Parathyroid adenoma (tissue), 2 donors: ENCODE measurements around the gene CYB5RL.

ENCODE experiments used
- H2AFZ ChIP-seq: fragments of 300-600 bp; sonication (generic); one replicate; pipeline ENCODE4 v1.7.0; 2017; ENCODE audit warnings: antibody characterized with exemption, mild to moderate bottlenecking
- H3K27ac ChIP-seq: fragments of 300-600 bp; sonication (generic); one replicate; pipeline ENCODE4 v1.7.0; 2017
- H3K27me3 ChIP-seq: fragments of 300-600 bp; sonication (generic); one replicate; pipeline ENCODE4 v1.7.0; 2017; ENCODE audit warnings: low read length; ENCODE audit not compliant: control insufficient read depth, insufficient read depth
- H3K36me3 ChIP-seq: fragments of 300-600 bp; sonication (generic); one replicate; pipeline ENCODE4 v1.7.0; 2017; ENCODE audit warnings: low read length; ENCODE audit not compliant: control insufficient read depth, insufficient read depth
- H3K4me1 ChIP-seq: fragments of 300-600 bp; sonication (generic); one replicate; pipeline ENCODE4 v1.7.0; 2017; ENCODE audit warnings: control low read depth
- H3K4me2 ChIP-seq: fragments of 300-600 bp; sonication (generic); one replicate; pipeline ENCODE4 v1.7.0; 2017; ENCODE audit warnings: low read length
- H3K4me3 ChIP-seq: fragments of 300-600 bp; sonication (generic); one replicate; pipeline ENCODE4 v1.7.0; 2017; ENCODE audit warnings: low read depth, low read length
- H3K79me2 ChIP-seq: fragments of 300-600 bp; sonication (generic); one replicate; pipeline ENCODE4 v1.7.0; 2017; ENCODE audit warnings: control low read depth
- H3K9ac ChIP-seq: fragments of 300-600 bp; sonication (generic); one replicate; pipeline ENCODE4 v1.7.0; 2017; ENCODE audit warnings: mild to moderate bottlenecking
- H3K9me3 ChIP-seq: fragments of 300-600 bp; sonication (generic); one replicate; pipeline ENCODE4 v1.7.0; 2017; ENCODE audit warnings: low read length; ENCODE audit not compliant: control insufficient read depth
- TF ChIP-seq, protein P1 (sequence below): fragments of 300-600 bp; sonication (generic); IDR thresholded peaks from one replicate; pipeline ENCODE4 v1.7.0; 2017; ENCODE audit warnings: antibody characterized with exemption, mild to moderate bottlenecking
- donor health status: primary hyperparathyroidism.

The CYB5RL gene

DNA sequence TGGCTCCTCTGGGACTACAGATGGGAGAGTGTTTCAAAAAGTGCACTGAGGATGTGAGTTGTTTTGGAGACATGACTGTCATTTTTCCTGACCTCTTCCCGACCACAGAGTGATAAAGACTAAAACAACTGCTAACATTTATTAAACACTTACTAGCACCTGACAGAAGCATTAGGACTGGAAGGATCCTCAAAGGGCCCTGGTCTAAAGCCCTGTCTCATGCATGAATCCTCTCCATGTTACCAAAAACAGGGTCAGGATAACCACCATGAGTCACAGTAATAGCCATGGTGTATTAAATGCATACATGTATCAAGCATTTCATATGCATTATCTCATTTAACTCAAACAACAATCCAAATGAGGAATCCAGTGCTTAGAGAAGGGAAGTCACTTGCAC is 11.5 kb downstream of the CYB5RL start:
- TF ChIP-seq, protein P1, sequence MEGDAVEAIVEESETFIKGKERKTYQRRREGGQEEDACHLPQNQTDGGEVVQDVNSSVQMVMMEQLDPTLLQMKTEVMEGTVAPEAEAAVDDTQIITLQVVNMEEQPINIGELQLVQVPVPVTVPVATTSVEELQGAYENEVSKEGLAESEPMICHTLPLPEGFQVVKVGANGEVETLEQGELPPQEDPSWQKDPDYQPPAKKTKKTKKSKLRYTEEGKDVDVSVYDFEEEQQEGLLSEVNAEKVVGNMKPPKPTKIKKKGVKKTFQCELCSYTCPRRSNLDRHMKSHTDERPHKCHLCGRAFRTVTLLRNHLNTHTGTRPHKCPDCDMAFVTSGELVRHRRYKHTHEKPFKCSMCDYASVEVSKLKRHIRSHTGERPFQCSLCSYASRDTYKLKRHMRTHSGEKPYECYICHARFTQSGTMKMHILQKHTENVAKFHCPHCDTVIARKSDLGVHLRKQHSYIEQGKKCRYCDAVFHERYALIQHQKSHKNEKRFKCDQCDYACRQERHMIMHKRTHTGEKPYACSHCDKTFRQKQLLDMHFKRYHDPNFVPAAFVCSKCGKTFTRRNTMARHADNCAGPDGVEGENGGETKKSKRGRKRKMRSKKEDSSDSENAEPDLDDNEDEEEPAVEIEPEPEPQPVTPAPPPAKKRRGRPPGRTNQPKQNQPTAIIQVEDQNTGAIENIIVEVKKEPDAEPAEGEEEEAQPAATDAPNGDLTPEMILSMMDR = no peak
- Histone ChIP-seq H3K27ac (no peak overlapping the region), H3K9ac (no peak overlapping the region), H3K9me3 (no peaks in the 10 kb centered on the region), H3K4me1 (no peaks in the 10 kb centered on the region), H3K27me3 (no peaks in the 10 kb centered on the region), H3K4me2 (no peak overlapping the region), H2AFZ (no peak overlapping the region), H3K79me2 (no peaks in the 10 kb centered on the region), H3K36me3 (no peaks in the 10 kb centered on the region), H3K4me3 (no peak overlapping the region)

DNA sequence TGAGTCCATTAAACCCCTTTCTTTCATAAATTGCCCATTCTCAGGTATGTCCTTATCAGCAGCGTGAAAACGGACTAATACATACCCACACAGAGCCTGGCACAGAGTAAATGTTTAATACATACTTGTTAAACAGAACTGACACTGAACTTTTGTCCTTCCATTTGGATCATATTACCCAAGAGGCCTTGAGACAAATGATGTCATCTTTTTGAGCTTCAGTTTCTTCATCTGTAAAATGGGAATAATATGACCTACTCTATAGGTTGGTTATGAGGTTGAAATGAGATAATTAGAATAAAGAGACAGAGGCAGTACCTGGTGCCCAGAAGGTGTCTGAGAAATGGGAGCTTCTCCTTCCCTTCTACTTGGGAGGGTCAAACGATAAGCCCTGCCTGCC is 13.8 kb downstream of the CYB5RL start:
- Histone ChIP-seq H3K4me3 (no peak overlapping the region), H3K9me3 (no peaks in the 10 kb centered on the region), H3K36me3 (no peaks in the 10 kb centered on the region), H3K9ac (no peak overlapping the region), H3K79me2 (no peaks in the 10 kb centered on the region), H3K27me3 (no peaks in the 10 kb centered on the region), H3K4me1 (no peaks in the 10 kb centered on the region), H3K4me2 (no peak overlapping the region), H3K27ac (no peak overlapping the region), H2AFZ (no peak overlapping the region)
- TF ChIP-seq, protein P1 = no peak

DNA sequence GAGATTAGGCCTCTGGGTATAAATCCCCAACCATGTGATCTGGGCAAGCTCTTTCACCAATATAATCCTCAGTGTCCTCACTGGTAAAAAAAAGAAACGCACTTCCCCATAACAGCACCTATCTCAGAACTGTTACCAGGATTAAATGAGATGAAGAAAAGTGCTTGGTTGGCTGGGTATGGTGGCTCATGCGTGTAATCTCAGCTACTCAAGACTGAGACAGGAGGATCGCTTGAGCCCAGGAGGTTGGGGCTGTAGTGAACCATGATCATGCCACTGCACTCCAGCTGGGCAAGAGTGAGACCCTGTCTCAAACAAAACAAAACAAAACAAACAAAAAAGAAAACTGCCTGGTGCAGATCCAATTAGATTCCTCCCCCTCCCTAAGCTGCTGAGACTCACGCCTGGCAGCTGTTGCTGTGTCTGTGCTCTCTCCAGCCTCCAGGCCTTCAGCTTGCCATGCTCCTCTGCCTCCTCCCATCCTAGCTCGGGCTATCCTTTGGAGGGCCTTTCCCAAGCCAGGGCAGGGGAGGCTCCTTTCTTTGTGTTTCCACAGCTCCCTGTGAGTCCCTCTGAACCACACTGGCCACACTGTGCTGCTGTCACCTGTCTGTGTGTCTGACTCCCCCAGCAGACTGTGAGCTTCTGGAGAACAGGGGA is 19.0 kb downstream of the CYB5RL start:
- H3K9ac ChIP-seq = no peak overlapping the region
- H3K9me3 ChIP-seq = no peaks in the 10 kb centered on the region
- no peak overlapping the region for H3K27ac ChIP-seq
- H3K4me2 ChIP-seq = no peak overlapping the region
- no peak overlapping the region for H3K4me3 ChIP-seq
- H2AFZ ChIP-seq = no peak overlapping the region
- H3K36me3 ChIP-seq = no peaks in the 10 kb centered on the region
- TF ChIP-seq, protein P1 = no peak
- no peaks in the 10 kb centered on the region for H3K79me2 ChIP-seq
- H3K4me1 ChIP-seq = no peaks in the 10 kb centered on the region
- H3K27me3 ChIP-seq = no peaks in the 10 kb centered on the region

DNA sequence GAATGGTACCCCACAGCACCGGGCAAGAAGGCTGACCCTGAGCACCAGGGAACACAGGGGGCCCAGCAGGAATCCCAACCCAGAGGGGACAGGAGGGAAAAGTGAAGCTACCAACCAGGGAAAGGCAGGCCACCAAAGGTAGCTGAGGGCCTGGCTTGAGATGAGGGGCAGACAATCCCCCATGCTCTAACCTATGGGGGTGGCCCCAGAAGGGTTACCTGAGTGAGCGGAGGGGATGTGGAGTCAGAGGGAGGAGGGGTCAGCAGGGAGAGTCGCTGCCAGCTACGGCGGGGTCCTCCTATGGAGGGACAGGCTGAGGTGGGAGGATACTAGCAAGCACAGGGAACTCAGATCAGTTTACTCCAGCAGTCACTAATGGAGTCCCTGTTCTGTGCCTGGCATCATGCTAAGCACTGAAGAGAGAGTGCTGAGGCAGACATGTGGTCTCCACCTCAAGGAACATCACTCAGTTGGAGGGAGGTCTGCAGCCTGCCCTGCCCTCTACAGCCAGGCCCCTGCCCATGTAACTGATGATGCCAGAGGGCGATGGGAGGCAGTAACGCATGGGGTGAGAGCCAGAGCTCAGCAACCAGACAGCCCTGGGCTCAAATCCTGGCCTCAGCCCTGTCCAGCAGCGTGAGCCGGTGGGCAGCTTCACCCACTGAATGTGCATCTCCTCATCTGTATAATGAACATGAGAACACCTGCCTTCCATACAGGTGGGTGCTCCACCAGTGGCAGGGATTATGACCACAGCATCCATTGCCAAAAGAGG is 21.3 kb downstream of the CYB5RL start:
- TF ChIP-seq, protein P1 = no peak
- no peaks in the 10 kb centered on the region for H3K79me2 ChIP-seq
- H3K9ac ChIP-seq = no peak overlapping the region
- H3K27ac ChIP-seq = no peak overlapping the region
- no peak overlapping the region for H3K4me2 ChIP-seq
- H3K36me3 ChIP-seq = no peaks in the 10 kb centered on the region
- H2AFZ ChIP-seq = no peak overlapping the region
- no peaks in the 10 kb centered on the region for H3K4me1 ChIP-seq
- H3K27me3 ChIP-seq = no peaks in the 10 kb centered on the region
- H3K9me3 ChIP-seq = no peaks in the 10 kb centered on the region
- H3K4me3 ChIP-seq = no peak overlapping the region
